Stimulated activated effector memory CD8-positive, alpha-beta T cell treated with anti-CD3 and anti-CD28 coated beads, Interleukin-12 subunit alpha, Interleukin-12 subunit beta, amount 100 ng/mL, for 72 hours (primary cell): ENCODE data around the gene CDHR1.
"Not testable (repeated sequence)": the region's sequence is repeated elsewhere in the genome, so short reads cannot be mapped to it uniquely, and the experiment has no call there.

ENCODE experiments used
- ATAC-seq: fragments of 150-1000 bp; cut with Tn5 transposase; 2 replicates; pipeline ENCODE4 v1.10.0; 2021
- DNase-seq, 2 donors: peaks; one replicate each; pipeline ENCODE4 v3.0.0; 2021 to 2022; ENCODE audit warnings: low spot score in 2 of 2
- H3K27ac Mint-ChIP-seq: one replicate; pipeline ENCODE4 v1.8.0; 2022; ENCODE audit warnings: mild to moderate bottlenecking, mixed read lengths
- H3K36me3 Mint-ChIP-seq: one replicate; pipeline ENCODE4 v1.8.0; 2022; ENCODE audit warnings: mild to moderate bottlenecking, mixed read lengths
- H3K4me1 Mint-ChIP-seq: one replicate; pipeline ENCODE4 v1.8.0; 2022; ENCODE audit warnings: mixed read lengths
- H3K4me3 Mint-ChIP-seq: one replicate; pipeline ENCODE4 v1.8.0; 2022; ENCODE audit warnings: mild to moderate bottlenecking, mixed read lengths
- H3K9me3 Mint-ChIP-seq: one replicate; pipeline ENCODE4 v1.8.0; 2022; ENCODE audit warnings: mixed read lengths

The CDHR1 gene

GRCh38 chr10:84194424-84195043 is at the start of gene CDHR1:
CDHR1 (plus strand) TSS chr10:84194537; CDS start chr10:84194761, 224 bp downstream.
- peak within 1 kb of the TSS; percentile 61 for H3K4me3 Mint-ChIP-seq
- H3K27ac Mint-ChIP-seq, result peak within 1 kb of the TSS; percentile 32
- peak; percentile 38 to 72 for DNase-seq
- H3K9me3 Mint-ChIP-seq, result no peaks in the 10 kb centered on the region
- ATAC-seq, result peak; percentile 86
- no peaks in the 10 kb centered on the region for H3K36me3 Mint-ChIP-seq
- peaks cover 21% of the 10 kb centered on the region for H3K4me1 Mint-ChIP-seq

DNA sequence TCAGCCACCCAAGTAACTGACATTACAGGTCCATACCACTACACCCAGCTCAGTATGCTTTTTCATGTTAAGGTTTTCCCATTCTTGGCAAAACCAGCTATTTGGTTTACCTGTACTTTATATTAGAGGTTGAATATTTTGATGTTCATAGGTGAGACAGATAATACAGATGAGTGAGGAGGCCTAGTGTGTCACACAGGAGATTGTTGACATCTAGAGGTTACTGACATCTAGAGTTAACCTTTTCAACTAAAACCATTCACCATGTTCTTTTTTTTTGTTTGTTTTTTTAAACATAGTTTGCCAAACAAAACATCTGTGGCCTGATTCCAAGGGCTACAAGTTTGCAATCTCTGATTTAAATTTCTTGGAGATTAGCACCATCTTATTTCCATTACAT is 47.0 kb upstream of the CDHR1 start:
- H3K9me3 Mint-ChIP-seq, result no peaks in the 10 kb centered on the region
- ATAC-seq (no peak), DNase-seq (no peak)
- H3K36me3 Mint-ChIP-seq, result peaks cover 100% of the 10 kb centered on the region
- H3K4me3 Mint-ChIP-seq, result no peak overlapping the region
- no peak overlapping the region for H3K27ac Mint-ChIP-seq
- peaks cover 6% of the 10 kb centered on the region for H3K4me1 Mint-ChIP-seq

DNA sequence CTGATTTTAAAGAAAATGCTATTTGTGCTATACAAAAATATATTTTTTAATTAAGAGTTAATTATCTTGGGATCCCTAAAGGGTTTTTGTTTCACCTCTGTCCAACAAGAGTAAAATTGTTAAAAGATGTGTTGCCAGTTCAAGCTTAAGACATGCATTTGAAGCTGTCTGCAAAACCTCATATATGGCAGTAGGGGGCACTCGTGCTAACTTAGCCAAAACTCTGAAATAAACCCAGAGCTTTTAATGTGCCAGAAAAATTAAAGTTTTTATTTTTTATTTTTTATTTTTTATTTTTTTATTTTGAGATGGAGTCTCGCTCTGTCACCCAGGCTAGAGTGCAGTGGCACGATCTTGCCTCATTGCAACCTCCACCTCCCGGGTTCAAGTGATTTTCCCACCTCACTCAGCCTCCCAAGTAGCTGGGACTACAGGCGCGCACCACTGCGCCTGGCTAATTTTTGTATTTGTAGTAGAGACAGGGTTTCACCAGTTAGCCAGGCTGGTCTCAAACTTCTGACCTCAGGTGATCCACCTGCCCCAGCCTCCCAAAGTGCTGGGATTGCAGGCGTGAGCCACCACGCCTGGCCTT is 46.2 kb upstream of the CDHR1 start:
- ATAC-seq, H3K4me3 Mint-ChIP-seq, H3K27ac Mint-ChIP-seq, H3K4me1 Mint-ChIP-seq, H3K9me3 Mint-ChIP-seq: not testable (repeated sequence)
- H3K36me3 Mint-ChIP-seq, result peaks cover 100% of the 10 kb centered on the region
- DNase-seq, result peak in 1 of 2 donors; percentile 38

DNA sequence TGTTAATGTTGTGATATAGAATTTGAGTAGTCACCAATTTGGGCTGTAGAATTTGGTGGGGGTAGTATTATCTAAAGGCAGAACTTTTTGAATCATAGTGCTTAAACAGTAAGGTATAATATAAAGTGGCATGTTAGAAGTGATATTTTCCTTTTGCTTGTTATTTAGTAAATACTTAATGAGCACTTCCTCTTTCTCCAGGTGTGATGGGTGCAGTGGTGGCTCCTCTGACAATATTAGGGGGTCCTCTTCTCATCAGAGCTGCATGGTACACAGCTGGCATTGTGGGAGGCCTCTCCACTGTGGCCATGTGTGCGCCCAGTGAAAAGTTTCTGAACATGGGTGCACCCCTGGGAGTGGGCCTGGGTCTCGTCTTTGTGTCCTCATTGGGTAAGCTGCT is 44.5 kb upstream of the CDHR1 start:
- Mint-ChIP-seq H3K4me3 (no peak overlapping the region), H3K36me3 (peaks cover 100% of the 10 kb centered on the region), H3K9me3 (no peaks in the 10 kb centered on the region), H3K4me1 (no peaks in the 10 kb centered on the region), H3K27ac (peak overlapping the region; percentile 20)
- DNase-seq, result no peak
- ATAC-seq, result no peak

DNA sequence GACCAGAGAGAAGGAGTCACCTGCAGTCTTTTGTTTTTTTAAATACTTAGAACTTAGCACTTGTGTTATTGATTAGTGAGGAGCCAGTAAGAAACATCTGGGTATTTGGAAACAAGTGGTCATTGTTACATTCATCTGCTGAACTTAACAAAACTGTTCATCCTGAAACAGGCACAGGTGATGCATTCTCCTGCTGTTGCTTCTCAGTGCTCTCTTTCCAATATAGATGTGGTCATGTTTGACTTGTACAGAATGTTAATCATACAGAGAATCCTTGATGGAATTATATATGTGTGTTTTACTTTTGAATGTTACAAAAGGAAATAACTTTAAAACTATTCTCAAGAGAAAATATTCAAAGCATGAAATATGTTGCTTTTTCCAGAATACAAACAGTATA is 41.6 kb upstream of the CDHR1 start:
- no peak for DNase-seq
- H3K9me3 Mint-ChIP-seq, result no peaks in the 10 kb centered on the region
- H3K4me3 Mint-ChIP-seq, result no peak overlapping the region
- H3K4me1 Mint-ChIP-seq, result peaks cover 10% of the 10 kb centered on the region
- ATAC-seq, result no peak
- H3K27ac Mint-ChIP-seq, result peak overlapping the region; percentile 23
- peaks cover 80% of the 10 kb centered on the region for H3K36me3 Mint-ChIP-seq

DNA sequence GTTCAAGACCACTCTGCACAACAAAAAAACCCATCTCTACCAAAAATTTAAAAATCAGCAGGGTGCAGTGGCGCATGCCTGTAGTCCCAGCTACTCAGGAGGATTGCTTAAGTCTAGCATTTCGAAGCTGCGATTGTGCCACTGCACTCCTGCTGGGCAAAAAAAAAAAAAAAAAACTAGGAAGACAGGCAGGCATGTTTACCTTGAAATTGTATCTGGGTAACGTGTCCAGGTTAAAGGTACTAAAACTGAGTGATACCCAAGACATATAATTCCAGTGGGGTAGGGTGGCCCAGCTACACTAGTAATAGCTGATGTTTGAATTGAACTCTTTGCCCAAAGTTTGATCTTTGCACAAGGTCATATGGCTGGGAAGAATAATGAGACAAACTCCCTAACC is 38.8 kb upstream of the CDHR1 start:
- no peak overlapping the region for H3K27ac Mint-ChIP-seq
- H3K36me3 Mint-ChIP-seq, result peaks cover 53% of the 10 kb centered on the region
- H3K9me3 Mint-ChIP-seq, result no peaks in the 10 kb centered on the region
- DNase-seq (no peak), ATAC-seq (no peak)
- H3K4me3 Mint-ChIP-seq, result no peak overlapping the region
- peaks cover 16% of the 10 kb centered on the region for H3K4me1 Mint-ChIP-seq

DNA sequence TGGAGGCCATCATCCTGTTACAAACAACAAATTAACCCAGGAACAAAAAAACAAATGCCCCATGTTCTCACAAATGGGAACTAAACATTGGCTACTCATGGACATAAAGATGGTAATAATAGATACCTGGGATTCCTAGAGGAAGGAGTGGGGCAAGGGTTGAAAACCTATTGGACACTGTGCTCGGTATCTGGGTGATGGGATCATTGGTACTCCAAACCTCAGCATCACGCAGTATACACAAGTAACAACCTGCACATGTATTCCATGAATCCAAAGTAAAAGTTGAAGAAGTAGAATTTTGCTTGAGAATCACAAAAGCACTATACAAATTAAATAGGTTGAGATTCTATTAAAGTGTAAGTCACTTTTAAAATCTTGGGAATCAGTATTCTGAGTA is 38.3 kb upstream of the CDHR1 start:
- no peak for ATAC-seq
- Mint-ChIP-seq H3K4me3 (no peak overlapping the region), H3K4me1 (peaks cover 16% of the 10 kb centered on the region), H3K27ac (no peak overlapping the region), H3K36me3 (peaks cover 48% of the 10 kb centered on the region), H3K9me3 (no peaks in the 10 kb centered on the region)
- no peak for DNase-seq

- Mint-ChIP-seq H3K27ac (no peak overlapping the region), H3K9me3 (no peaks in the 10 kb centered on the region), H3K4me3 (no peak overlapping the region), H3K36me3 (peaks cover 40% of the 10 kb centered on the region), H3K4me1 (peaks cover 16% of the 10 kb centered on the region)
- ATAC-seq (peak; percentile 100), DNase-seq (peak; percentile 26 to 71)
These were observed 37.6 kb upstream of the CDHR1 start for GRCh38 chr10:84156768-84157167.

GRCh38 chr10:84158061-84158460 is 36.3 kb upstream of the CDHR1 start:
- no peak for ATAC-seq
- DNase-seq, result no peak
- peaks cover 27% of the 10 kb centered on the region for H3K36me3 Mint-ChIP-seq
- peak overlapping the region; percentile 18 for H3K27ac Mint-ChIP-seq
- H3K4me3 Mint-ChIP-seq, result no peak overlapping the region
- peaks cover 16% of the 10 kb centered on the region for H3K4me1 Mint-ChIP-seq
- no peaks in the 10 kb centered on the region for H3K9me3 Mint-ChIP-seq

DNA sequence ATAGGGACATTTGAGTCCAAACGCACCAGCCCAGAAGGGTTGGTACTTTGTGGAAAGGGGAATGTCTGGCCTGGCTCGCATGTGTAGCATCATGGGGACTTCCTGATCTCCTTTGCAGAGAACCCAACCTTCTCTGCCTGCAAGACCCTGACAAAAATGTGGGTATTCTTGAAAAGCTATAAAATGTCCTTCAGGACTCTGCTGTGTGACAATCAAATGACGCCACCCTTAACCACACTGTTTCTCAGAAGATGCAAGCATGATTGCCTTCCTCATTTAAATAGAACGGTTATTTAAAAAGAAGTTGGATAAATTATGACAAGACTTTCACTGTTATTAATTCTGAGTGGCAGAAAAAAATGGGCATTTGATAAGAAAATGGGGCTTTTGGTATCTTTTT is 35.8 kb upstream of the CDHR1 start:
- Mint-ChIP-seq H3K36me3 (peaks cover 22% of the 10 kb centered on the region), H3K27ac (peak overlapping the region; percentile 18), H3K4me1 (peaks cover 16% of the 10 kb centered on the region), H3K9me3 (no peaks in the 10 kb centered on the region), H3K4me3 (no peak overlapping the region)
- DNase-seq, result no peak
- no peak for ATAC-seq

DNA sequence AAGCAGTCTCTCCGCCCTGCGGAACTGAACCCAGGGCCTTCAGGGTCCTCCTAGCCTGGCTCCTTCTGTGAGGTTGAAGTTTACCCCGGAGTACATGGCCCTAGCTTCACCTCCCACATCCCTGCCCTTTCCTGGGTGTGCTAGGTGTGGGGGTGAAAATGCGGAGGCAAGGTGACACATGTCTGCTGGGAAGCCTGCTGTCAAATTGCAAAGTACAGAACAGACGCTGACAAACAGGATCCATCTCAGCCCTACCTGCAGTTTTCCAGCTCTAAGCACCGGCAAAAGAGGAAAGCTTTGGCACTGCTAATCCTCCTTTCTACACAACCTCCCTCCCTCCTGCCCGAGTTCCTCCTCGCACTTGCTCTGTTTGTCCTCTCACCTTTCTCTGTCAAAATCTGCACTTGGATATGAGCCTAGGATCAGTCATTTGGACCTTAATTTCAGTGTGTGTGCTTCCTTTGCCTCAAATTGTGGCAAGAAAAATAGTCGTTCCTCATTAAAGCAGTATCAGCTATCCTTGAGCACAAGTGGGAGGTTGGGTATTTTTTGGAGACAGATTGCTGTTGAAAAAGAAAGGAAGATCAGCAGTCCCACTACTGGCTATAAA is 35.2 kb upstream of the CDHR1 start:
- Mint-ChIP-seq H3K4me3 (no peak overlapping the region), H3K9me3 (no peaks in the 10 kb centered on the region), H3K4me1 (peaks cover 16% of the 10 kb centered on the region), H3K36me3 (peaks cover 16% of the 10 kb centered on the region), H3K27ac (peak overlapping the region; percentile 18)
- ATAC-seq, result no peak
- no peak for DNase-seq

- DNase-seq (no peak), ATAC-seq (no peak)
- H3K36me3 Mint-ChIP-seq, result no peaks in the 10 kb centered on the region
- H3K27ac Mint-ChIP-seq, result no peak overlapping the region
- H3K4me1 Mint-ChIP-seq, result peaks cover 16% of the 10 kb centered on the region
- H3K4me3 Mint-ChIP-seq, result no peak overlapping the region
- H3K9me3 Mint-ChIP-seq, result no peaks in the 10 kb centered on the region
These were observed 33.5 kb upstream of the CDHR1 start for GRCh38 chr10:84160663-84161362.

GRCh38 chr10:84163996-84164395 is 30.3 kb upstream of the CDHR1 start:
- Mint-ChIP-seq H3K4me3 (no peak overlapping the region), H3K27ac (no peak overlapping the region), H3K36me3 (no peaks in the 10 kb centered on the region), H3K9me3 (no peaks in the 10 kb centered on the region), H3K4me1 (peaks cover 11% of the 10 kb centered on the region)
- ATAC-seq, result no peak
- DNase-seq, result no peak

DNA sequence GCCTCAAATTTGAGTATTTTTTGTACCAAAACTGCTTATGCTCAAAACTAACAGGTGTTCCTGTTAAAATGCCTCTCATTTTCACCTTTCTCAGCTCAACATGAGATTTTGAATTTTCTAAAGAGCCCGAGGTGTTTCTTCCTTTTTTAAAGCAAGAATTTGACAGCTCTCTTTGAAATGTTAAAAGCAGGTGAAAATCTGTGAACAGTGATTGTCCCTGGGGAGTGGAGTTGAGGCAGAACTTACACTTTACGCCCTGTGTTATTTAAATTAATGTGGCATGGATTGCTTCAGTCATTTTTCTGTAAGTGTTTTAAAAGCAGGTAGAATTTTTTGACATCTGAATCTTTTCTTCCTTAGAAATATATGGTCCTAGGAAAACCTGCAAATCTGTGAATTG is 29.9 kb upstream of the CDHR1 start:
- ATAC-seq, result no peak
- no peak overlapping the region for H3K4me3 Mint-ChIP-seq
- H3K36me3 Mint-ChIP-seq, result no peaks in the 10 kb centered on the region
- no peaks in the 10 kb centered on the region for H3K9me3 Mint-ChIP-seq
- no peak overlapping the region for H3K27ac Mint-ChIP-seq
- H3K4me1 Mint-ChIP-seq, result peaks cover 6% of the 10 kb centered on the region
- DNase-seq, result no peak

DNA sequence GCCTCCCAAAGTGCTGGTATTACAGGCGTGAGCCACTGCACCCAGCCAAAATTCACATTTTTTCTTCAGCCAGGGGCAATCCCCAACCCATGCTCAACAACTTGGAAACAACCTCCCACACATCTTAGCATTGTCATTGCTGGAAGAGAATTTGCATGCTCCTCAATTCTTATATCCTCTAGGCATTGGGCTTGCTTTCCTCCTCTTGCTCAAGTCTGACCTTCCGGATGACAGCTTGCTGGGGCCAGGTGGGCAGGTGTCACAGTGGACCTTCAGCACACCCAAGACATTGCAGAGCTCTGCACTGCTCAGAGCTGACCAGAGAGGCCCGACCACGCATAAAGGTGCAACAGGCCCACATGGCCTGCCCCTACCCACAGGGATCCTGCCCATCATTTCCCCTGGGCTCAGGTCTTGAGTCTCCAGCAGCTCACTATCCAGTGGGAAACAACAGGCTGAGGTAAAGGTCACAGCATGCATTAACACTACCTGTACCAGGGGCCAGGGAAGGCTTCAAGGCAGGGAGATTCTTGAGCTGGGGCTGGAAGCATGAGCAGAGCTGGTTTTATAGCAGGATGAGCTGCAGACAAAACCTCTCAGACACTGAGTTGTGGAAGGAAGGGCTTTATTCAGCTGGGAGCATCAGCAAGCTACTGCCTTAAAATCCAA is 27.6 kb upstream of the CDHR1 start:
- no peak for ATAC-seq
- Mint-ChIP-seq H3K4me1 (peaks cover 10% of the 10 kb centered on the region), H3K4me3 (no peak overlapping the region), H3K27ac (no peak overlapping the region), H3K36me3 (no peaks in the 10 kb centered on the region), H3K9me3 (no peaks in the 10 kb centered on the region)
- no peak for DNase-seq
